Measurements from ENCODE around the gene CTNS.

The CTNS gene

DNA sequence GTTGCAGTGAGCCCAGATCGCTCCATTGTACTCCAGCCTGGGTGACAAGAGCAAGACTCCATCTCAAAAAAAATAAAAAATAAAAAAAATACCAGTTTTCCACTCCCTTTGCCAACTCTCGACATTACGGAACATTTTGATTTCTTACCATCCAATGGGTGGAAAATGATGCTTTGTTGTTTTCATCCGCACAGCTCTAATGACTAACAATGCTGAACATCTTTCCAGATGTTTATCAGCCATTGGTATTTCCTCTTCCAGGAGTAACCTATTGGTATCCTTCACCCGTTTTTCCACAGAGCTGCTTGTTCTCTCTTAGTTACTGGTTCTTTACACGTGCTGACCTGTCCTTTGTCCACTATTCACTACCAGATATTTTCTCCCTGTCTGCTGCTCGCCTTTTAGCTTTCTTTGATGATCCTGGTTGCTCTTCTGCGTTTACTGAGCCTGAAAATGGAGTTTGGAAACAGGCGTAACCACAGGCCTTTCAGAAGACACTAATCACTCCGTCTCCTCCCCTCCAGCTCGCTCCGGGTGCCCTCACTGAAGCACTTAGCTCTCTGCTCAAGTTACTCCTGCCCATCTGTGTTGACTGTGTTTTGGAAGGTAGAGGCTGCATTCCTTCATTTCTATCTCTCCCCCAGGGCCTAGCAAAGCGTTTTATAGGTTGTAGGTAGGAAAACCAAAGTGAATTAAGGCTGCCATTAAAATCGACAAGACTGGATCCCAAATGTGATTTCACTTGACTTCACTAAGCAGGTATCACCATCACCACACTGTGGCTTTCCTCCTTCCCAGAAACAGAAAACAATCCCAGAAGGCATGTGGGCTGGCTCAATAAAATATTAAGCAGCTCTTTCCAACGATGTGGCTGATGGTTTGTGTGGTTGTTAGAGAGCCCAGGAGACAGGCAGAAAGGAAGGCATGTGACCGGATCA, 9.5 kb upstream of the CTNS start:
- FAIRE-seq: no peak

DNA sequence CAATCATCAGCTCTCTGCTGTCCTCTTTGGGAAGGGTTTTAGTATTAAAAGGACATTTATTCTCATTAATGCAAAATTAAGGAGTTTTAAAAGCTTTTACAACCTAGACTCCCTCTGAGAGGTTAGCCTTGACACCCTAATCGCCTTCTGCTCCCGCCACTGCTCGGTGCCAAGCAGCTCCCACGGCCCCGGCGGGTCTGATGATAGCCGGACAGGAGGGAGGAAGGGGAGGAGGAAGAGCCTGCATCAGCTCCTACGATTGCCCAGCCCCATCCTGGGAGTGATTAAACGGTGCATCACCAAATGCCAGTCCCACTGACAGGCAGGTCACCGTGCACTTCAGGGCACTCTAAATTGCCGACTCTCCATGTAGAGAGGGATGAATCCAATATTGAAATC, 8.8 kb upstream of the CTNS start:
- FAIRE-seq: no peak

DNA sequence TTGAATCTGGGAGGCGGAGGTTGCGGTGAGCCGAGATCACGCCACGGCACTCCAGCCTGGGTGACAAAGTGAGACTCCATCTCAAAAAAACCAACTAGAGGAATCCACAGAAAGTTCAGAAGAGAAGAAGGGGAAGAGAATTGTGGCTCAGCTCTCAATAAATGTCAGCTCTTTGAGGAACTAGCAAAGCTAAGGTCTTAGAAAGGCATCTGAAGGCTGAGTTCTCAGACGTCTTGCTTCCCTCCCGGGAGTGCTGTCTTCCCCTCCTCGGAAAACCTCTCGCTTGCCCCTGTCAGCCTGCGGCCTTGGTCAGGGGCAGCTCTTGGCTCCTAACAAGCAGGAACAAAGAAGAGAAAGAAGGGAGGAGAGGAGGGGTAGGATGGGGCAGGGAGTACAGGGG, 5.8 kb upstream of the CTNS start:
- FAIRE-seq: no peak

DNA sequence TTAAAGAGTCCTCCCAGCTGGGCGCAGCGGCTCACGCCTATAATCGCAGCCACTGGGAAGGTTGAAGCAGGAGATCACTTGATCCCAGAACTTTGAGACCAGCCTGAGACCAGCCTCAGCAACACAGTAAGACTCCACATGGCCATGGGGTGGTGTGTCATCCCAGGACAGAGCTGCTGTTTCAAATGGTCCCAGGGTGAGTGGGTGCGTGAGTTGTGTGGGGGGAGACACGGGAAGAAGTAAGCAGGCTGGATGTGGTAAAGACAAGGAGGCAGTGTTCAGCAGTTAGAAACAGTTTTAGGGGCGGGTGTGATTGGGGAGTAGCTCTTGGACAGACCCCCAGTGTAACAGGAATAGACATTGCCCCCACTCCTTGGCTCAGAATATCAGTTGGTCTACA, 4.3 kb upstream of the CTNS start:
- no peak for FAIRE-seq

DNA sequence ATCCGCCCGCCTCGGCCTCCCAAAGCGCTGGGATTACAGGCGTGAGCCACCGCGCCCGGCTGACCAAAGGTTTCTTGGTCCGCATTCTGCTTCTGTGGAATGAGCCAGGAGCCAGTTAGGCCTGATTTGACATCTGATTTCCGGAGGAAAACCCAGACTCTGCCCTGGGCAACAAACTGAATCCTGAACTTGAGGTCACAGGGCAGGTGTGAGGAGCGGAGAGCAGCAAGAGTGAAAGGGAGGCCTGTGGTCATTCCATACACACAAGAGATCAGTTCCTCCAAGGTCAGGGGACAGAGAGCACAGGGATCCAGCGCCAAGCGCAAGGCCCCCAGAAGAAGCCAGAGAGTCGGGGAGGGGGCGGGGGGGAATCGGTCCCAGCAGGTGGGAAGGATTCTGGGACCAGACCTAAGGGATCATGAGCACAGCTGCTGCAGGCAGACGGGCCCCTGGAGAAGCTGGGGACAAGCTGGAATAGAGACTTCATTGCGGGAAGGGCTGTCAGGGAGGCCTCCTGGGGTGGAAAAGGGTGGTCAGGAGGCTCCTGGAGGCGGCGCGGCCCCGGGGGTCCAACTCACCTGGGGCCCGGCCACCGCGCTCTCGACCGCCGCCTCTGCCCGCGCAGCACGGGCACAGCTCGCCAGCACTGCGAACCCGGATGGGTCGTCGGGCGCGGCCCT, 946 bp upstream of the CTNS start:
- FAIRE-seq: no peak

DNA sequence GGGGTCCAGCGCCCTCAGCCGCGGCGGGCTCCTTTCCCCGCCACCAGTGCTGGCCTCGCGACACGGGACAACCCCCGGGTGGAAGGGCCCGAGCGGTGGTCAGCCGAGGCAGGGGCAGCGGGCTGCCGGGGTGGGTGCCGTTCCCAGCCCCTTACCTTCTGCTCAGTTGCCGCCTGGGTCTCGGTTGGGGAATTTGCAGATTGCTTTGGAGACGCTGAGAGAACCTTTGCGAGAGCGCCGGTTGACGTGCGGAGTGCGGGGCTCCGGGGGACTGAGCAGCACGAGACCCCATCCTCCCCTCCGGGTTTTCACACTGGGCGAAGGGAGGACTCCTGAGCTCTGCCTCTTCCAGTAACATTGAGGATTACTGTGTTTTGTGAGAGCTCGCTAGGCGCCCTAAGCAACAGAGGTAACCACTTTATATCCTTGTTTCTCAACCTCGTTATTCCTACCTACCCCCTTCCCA, 381 bp downstream of the CTNS start:
- FAIRE-seq: no peak

DNA sequence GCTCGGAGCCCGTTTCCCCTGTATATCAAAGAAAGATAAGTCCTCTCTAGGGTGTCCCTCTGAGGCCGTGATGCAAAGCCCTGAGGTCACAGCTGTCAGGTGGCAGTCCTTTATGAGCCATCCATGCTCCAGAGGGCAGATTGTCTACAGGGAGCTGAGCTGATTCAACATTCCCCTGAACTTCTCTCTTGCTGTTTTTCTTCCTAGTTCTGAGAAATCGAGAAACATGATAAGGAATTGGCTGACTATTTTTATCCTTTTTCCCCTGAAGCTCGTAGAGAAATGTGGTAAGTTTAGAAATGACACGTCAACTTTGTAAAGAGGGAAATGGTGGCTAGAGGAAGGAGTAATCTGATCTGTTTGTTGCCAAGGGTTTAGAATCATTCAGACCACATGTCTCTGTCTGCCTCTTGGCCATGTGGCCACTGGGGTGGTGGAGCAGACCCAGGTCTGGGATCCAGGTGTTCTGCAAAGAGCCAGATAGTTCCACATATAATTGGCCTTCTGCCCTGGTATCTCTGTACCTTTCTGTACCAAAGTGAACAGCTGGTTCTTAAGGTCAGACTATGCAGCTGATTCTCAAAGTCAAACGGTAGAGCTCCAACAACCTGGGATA, 3.5 kb downstream of the CTNS start:
- no peak for FAIRE-seq

DNA sequence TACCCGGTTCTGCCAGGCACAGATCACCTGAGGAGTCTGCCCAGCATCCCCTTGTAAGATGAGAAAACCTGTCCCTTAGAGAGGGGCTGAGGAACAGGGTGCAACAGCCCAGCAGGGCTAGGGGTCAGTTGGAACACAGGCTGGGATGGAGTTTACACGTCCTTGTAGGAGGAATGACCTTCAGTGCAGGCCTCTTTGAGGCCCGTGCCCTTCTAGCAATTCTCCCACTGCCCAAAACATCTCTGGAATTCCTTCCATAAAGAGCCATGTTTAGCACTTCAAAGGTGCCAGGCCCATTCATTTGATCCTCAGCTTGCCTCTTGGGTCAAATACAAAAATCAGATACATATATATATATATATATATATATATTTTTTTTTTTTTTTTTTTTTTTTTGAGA, 4.5 kb downstream of the CTNS start:
- FAIRE-seq: no peak

DNA sequence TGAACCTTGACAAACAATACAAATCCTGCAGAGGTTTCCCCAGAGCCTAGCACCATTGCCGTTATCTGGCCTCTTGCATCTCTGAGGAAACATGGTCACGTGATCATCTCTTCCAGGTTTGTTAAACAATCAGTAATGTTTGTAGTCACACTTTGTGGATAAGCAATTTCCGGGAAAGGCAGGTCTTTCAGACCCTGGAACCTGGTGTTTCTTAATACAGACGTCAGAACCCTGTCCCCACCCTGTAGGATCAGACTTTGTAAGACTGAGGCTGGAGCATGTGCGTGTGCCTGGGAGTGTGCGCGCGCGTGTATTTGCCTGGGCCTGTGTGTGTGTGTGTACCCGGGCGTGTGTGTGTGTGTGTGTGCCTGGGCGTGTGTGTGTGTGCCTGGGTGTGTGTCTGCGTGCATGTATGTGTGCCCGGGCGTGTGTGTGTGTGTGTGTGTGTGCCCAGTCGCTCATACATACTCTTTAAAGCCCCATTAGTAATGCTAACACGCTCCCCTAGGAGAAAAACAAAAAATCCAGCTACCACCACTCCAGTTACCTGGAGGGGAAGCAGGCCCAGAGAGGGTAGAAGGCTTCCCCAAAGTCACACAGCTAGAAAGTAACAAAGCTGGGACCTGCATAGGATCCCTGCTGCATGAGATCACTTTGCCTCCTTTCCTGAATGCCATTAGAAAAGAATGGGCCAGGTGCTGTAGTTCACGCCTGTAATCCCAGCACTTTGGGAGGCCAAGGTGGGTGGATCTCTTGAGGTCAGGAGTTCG, 5.3 kb downstream of the CTNS start:
- no peak for FAIRE-seq

DNA sequence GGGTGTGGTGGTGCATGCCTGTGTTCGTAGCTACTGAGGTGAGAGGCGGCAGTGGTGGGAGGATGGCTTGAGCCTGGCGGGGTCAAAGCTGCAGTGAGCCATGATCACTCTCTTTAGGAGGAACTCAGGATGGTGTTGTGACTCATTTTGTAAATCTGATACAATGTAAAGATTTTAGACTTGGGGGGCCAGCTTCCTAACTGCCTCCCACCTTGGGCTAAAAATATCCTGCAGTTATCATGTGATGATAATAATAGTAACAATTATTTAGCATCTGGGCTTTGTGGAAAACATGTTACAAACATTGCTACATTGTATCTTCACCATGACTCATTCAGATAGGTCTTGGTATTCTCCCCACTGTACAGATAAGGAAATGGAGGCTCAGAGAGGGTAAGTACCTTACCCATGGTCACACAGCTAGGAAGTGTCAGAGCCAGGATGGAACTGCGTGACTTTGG, 7.4 kb downstream of the CTNS start:
- FAIRE-seq: no peak

DNA sequence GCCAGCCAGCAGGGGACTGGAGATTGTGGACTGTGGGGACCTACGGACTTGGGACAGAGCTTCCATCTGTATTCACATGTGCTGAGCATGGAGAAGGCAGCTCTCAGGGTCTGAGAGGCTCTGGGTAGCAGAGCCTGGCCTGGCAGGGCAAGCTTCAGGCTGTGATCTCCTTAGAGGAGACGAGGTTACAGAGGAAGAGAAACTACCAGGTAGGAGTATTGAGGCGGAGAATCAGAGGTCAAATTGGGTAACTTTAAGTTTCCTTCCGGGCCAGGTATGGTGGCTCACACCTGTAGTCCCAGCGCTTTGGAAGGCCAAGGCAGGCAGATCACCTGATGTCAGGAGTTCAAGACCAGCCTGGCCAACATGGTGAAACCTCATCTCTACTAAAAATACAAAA, 8.8 kb downstream of the CTNS start:
- no peak for FAIRE-seq

DNA sequence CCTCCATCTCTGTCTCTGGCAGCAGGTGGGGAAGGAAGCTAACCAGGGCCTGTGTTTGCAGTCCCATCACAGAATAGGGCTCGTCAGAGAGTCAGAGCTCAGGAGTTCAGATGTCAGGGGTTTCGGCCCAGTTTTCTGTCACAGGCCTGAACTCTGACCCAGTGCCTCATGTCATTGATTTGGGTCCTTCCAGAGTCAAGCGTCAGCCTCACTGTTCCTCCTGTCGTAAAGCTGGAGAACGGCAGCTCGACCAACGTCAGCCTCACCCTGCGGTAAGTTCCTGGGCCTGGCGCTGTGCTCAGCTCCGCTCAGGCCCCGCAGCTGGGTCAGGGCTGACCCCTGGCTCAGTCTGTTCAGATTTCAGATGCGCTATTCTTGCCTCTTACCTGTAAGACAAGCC, 10.7 kb downstream of the CTNS start:
- no peak for FAIRE-seq

DNA sequence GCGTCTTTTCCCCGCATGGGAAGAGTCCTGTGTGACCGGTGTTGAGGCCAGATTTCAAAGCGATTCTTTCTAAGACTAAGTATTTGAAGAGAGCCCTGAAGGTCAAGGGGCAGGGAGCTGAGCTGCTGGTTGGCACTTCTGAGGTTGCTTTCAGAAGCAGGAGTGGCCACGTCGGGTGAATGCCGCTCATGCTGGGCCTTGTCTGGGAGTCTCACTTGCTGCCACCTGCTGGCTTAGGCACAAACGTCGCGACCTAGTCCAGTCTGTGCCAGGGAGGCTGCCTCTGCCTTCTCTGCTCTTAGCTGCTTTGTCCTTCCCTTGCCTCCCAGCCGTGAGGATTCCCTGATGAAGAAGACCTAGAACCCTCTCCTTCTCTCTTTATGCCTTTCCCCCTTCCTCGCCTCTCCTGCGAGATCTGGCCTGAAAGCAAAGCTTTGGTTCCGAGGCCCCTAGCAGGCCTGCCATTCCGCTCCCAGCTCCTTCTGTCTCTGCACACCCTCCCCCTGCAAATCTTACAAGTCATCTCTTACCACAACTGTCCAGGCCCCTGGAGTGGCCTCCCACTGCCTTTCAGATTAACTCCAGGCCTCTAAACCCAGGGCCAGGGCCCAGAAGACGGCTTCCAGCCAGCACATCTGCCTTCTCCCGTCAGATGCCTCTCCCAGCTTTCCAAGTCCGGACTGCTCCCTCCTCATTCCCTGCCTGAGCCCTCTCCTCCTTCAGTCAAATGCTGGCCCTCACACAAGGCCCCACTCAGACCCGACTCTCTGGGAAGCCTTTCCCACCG, 11.4 kb downstream of the CTNS start:
- no peak for FAIRE-seq

DNA sequence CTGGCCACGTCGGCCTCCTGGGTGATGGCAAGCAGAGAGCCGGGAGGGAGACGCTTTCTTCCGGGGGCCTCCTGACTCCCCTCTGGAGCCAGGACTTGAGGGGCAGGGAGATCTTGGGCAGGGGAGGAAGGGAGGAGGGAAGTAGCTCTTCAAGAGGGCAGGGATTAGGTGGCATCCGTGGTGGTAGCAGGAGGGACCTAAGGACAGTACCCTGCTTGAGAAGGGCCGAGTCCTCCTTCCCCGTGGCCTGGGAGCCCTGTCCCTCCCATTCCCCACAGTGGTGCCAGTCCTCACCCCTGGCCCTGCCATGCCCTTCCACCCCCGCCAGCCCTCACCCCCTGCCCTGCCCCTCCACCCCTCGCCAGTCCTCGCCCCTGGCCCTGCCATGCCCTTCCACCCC, 19.2 kb downstream of the CTNS start:
- no peak for FAIRE-seq

DNA sequence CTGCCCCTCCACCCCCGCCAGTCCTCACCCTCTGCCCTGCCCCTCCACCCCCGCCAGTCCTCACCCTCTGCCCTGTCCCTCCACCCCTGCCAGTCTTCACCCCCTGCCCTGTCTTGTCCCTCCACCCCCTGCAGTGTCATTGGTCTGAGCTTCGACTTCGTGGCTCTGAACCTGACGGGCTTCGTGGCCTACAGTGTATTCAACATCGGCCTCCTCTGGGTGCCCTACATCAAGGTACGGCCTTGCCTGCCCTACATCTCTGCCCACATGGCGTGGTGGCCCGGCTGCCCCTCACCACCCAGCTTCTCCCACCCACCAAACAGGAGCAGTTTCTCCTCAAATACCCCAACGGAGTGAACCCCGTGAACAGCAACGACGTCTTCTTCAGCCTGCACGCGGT, 19.8 kb downstream of the CTNS start:
- FAIRE-seq: no peak

DNA sequence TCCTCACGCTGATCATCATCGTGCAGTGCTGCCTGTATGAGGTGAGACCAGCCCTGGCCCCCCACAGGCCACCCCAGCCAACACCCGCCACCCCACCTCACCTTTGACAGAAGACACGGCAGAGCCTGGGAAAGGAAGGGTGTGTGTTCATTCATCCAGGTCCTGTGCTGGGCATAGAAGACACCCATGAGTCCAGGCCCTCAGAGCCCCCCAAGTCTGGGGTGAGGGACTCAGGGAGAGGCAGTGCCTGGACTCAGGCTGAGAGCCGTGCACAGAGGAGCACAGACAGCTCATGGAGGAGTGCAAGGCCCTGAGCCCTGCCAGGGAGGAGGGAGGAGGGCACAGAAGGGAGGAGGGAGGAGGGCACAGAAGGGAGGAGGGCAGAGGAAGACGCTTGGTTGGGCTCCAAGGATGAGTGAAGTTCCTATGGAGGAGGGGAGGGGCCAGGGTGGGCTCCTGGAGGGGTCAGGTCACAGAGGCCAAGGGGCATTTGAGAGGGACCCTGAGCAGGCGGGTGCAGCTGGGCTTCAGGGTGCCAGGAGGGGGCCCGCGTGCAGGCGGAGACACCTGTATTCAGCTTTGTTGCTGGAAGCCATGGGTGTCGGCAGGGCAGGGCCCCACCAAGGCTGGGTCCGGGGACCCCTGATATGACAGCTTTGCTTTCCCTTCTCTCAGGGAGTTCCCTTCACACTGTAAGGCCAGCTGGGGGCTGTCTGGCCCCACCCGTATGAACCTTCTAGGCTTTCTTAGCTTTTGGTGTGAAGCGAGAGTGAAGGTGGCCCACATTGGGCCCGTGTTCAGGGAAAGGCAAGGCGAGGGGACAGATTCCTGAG, 20.4 kb downstream of the CTNS start:
- no peak for FAIRE-seq

DNA sequence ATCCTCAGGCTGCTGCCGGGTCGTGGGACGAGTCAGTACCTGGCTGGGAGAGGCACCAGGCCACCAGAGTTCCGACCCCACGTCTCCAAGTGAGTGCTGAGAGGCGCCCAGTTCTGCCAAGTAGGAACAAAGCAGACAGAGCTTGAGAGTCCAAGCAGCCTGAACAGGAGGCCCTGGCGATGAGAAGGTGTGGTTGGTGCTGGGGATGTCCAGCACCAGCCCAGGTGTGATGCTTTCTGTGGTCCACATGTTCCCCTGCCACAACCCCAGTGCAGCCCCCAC, 21.0 kb downstream of the CTNS start:
- no peak for FAIRE-seq

DNA sequence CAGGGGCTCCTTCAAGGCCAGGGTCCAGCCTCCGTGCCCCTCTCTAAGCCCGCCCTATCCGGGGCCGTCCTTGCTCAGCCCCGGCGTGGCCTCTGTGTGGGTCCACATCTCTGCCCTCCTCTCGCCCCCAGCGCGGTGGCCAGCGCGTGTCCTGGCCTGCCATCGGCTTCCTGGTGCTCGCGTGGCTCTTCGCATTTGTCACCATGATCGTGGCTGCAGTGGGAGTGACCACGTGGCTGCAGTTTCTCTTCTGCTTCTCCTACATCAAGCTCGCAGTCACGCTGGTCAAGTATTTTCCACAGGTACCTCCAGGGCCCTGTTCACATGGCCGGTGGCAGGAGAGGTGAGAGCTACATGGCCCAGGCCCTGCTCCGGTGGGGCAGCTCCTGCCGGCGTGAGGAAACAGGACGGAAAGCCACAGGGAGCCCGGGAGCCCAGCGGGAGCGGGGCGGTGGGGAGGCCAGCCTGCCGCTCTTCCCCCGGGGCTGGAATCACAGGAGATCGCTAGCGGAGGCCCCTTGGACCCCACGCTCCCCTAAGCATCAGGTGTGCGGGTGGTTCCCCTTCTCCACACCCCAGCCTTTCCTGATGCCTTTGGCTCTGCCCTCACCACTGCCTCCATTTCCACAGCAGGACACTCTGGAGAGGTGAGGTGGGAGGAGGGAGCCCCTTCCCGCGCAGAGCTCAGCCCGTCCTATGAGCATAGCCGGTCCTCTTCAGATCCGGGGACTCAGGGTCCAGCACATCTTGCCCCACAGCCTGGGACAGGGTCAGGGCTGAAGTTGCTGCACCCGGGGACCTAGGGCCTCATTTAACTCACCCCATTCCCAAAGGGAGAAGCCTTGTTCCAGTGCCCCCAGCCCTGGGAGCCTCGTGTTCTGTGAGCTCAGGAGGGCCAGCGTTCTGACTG, 21.6 kb downstream of the CTNS start:
- no peak for FAIRE-seq

DNA sequence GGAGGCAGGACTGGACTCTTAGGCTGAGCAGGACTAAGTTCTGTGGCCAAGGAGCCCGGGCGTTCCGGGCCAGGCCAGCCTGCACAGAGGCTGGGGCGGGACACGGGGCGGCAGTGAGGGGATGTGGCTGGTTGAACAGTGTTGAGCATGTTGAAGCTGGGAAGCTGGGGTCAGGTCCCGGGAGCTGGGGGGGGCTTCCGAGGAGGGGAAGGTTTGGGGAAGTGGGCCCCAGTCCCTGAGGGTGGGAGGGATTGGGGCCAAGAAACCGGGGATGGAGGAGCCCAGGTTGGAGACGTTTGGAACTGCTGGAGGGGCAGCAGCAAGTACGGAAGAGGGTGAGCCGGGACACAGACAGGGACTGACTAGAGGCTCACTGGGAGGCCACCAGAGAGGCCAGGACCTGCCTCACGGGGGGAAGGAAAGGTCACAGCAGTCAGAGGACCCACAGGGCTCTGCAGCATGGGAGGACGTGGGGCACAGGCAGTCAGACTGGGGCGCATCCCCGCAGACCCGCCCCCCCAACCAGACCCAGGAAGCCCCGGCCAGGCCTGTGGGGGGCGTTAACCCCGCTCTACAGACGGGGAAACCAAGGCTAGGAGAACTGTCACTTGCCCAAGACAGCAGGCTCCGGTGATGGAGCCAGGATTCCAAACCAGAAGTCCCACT, 22.4 kb downstream of the CTNS start:
- no peak for FAIRE-seq
